ENCODE measurements around the gene RARRES2. TPM values are rescaled to one million over a fixed set of nuclear protein-coding genes. Genes with fewer than 3 reads are reported as not detected.
A peak's percentile ranks its signal among the peaks of the same experiment; 100 is the strongest.

Gene RARRES2
- total RNA-seq, 1 donor from 2014 or later, result 144 TPM

DNA sequence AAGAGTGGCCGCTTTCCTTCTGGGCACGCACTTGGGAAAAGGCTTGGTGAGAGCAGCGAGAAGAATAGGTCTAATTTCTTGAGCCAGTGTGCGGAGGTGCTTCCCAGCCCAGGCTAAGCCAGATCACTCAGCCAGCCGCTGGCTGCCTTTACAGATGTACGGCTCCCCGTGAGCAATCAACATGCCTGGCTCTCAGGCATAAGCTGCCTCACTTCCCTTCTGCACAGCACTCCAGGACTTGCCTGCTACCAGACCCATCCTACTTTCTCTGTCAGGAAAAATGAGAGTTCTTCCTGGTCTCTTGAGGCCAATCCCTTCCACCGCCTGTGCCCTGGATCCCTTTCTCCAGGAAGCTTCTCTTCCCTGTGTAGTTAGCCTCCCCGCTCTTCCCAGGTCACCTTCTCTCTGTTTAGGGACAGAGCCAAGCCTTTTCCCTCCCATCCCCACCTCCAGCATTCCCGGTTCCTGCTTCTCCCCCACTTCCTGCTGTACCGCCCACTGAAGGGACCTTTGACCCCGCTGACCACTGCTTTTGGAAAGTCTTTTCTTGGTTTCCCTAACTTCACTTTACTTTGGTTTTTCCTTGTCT is 17.0 kb downstream of the RARRES2 start:
- no peak for DNase-seq (ENCODE audit: low spot score in 2 of 2)
- H3K9me3 ChIP-seq, result no peaks in the 10 kb centered on the region
- no peak overlapping the region for H3K27ac ChIP-seq
- intact Hi-C loops (cut with DNase I), result no loop called here
- no peak for TF ChIP-seq CTCF (IDR thresholded peaks at IDR 0.05)
- H3K4me1 ChIP-seq, result peaks cover 0 to 9% of the 10 kb centered on the region in 2 donors
- H3K4me3 ChIP-seq, result peak overlapping the region in 1 of 2 donors; percentile 65
- H3K27me3 ChIP-seq, result no peaks in the 10 kb centered on the region
- no peaks in the 10 kb centered on the region for H3K36me3 ChIP-seq

- intact Hi-C loops (cut with DNase I), result no loop called here
- peak overlapping the region; percentile 22 to 65 for H3K27ac ChIP-seq
Measured at GRCh38 chr7:150323682-150324372, 17.6 kb downstream of the RARRES2 start.

DNA sequence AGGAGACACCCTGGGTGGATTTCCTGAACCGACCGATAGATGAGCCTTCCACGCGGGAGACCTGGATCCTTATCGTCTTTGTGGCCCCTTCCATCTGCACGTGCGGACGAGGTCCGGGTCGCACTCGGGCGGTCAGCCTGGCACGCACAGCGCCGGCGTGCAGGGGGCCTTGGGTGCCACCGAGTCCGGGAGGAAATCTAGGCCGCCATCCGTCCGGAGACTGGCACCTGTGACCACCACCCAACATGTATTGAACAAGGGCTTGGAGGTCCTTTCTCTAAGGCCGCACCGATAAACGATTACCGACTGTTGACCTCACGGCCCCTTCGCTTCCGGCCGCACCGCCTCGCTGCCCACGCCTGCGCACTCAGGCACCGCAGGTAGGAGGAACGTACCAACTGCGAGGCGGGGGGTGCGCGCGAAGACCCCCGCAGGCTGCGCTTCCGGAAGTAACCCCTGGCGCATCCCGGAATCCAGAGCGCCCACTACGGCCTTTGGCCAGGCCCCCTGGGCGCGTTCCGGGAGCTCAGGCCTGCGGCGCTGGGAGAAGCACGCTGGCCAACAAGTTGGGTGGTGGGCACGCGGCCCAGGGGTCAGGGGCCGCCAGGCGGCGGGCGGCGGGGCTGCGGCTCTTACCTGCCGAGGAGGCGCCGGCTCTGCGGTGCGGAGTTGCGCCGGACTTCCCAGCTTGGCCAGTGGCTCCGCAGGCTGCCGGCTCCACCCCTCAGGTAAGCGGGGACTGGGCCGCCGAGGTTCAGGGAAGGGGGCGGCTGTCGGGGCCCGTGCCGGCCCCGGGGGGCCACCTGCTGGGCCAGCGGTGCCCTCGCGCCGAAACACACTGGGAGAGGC is 18.4 kb downstream of the RARRES2 start, which contains the start of the genes ACTR3C and LRRC61:
TSS of gene ACTR3C (minus strand) at position 713 of the 849 bp plus-strand sequence. CDS start 28,249 bp downstream, outside the sequence.
TSS of gene LRRC61 (plus strand) at position 523 of the 849 bp plus-strand sequence. CDS start 13,507 bp downstream, outside the sequence.
- intact Hi-C loops (cut with DNase I), result no loop called here
- H3K27me3 ChIP-seq, result no peaks in the 10 kb centered on the region
- H3K9me3 ChIP-seq, result no peaks in the 10 kb centered on the region
- no peak for DNase-seq (ENCODE audit: low spot score in 2 of 2)
- TF ChIP-seq CTCF (IDR thresholded peaks at IDR 0.05), result no peak
- H3K4me1 ChIP-seq, result peaks cover 0 to 9% of the 10 kb centered on the region in 2 donors
- H3K27ac ChIP-seq, result peak within 1 kb of the TSS; percentile 22 to 65
- no peaks in the 10 kb centered on the region for H3K36me3 ChIP-seq
- H3K4me3 ChIP-seq, result peak within 1 kb of the TSS; percentile 65 to 77

More at GRCh38 chr7:150323682-150324372, 17.6 kb downstream of the RARRES2 start:
- no peak for TF ChIP-seq CTCF (IDR thresholded peaks at IDR 0.05)
- Histone ChIP-seq H3K4me3 (peak overlapping the region; percentile 65 to 77), H3K36me3 (no peaks in the 10 kb centered on the region), H3K4me1 (peaks cover 0 to 9% of the 10 kb centered on the region in 2 donors), H3K9me3 (no peaks in the 10 kb centered on the region), H3K27me3 (no peaks in the 10 kb centered on the region)
- DNase-seq (ENCODE audit: low spot score in 2 of 2), result no peak

GRCh38 chr7:150322114-150322832 is 19.2 kb downstream of the RARRES2 start:
- intact Hi-C loops (cut with DNase I), result no loop called here

More at GRCh38 chr7:150322114-150322832, 19.2 kb downstream of the RARRES2 start:
- Histone ChIP-seq H3K27me3 (no peaks in the 10 kb centered on the region), H3K4me1 (peaks cover 0 to 9% of the 10 kb centered on the region in 2 donors), H3K9me3 (no peaks in the 10 kb centered on the region), H3K36me3 (no peaks in the 10 kb centered on the region), H3K4me3 (peak overlapping the region; percentile 65 to 77), H3K27ac (no peak overlapping the region)
- TF ChIP-seq CTCF (IDR thresholded peaks at IDR 0.05), result no peak
- no peak for DNase-seq (ENCODE audit: low spot score in 2 of 2)

All from ascending aorta (tissue), 2 donors.